Ectodermal cell (in vitro differentiated cells): Measurements from ENCODE around the gene CLEC16A.

ENCODE experiments used
- H3K27ac ChIP-seq: 2 replicates; pipeline ENCODE4 v1.7.0; 2013; ENCODE audit warnings: mild to moderate bottlenecking, low read depth, low read length; ENCODE audit not compliant: insufficient read depth, poor library complexity, severe bottlenecking
- H3K27me3 ChIP-seq: 2 replicates; pipeline ENCODE4 v1.7.0; 2013; ENCODE audit warnings: mild to moderate bottlenecking, low read length; ENCODE audit not compliant: insufficient read depth, control insufficient read depth, poor library complexity, severe bottlenecking
- H3K36me3 ChIP-seq: one replicate; pipeline ENCODE4 v1.7.0; 2013; ENCODE audit warnings: low read length; ENCODE audit not compliant: control insufficient read depth, insufficient read depth
- H3K4me1 ChIP-seq: one replicate; pipeline ENCODE4 v1.7.0; 2013; ENCODE audit warnings: low read length; ENCODE audit not compliant: control insufficient read depth, insufficient read depth
- H3K4me3 ChIP-seq: 2 replicates; pipeline ENCODE4 v1.7.0; 2013; ENCODE audit warnings: low read depth, low read length, control low read depth; ENCODE audit not compliant: insufficient read depth
- H3K9me3 ChIP-seq: 2 replicates; pipeline ENCODE4 v1.7.0; 2013; ENCODE audit warnings: mild to moderate bottlenecking, low read length, moderate library complexity; ENCODE audit not compliant: control insufficient read depth
- WGBS, 2 experiments: methylation state at CpG; one replicate each; pipeline ENCODE4 v1.1.7; 2013; ENCODE audit warnings: missing lambda C conversion rate in 2 of 2; 5-methylcytosine and 5-hydroxymethylcytosine counted together

The CLEC16A gene

DNA sequence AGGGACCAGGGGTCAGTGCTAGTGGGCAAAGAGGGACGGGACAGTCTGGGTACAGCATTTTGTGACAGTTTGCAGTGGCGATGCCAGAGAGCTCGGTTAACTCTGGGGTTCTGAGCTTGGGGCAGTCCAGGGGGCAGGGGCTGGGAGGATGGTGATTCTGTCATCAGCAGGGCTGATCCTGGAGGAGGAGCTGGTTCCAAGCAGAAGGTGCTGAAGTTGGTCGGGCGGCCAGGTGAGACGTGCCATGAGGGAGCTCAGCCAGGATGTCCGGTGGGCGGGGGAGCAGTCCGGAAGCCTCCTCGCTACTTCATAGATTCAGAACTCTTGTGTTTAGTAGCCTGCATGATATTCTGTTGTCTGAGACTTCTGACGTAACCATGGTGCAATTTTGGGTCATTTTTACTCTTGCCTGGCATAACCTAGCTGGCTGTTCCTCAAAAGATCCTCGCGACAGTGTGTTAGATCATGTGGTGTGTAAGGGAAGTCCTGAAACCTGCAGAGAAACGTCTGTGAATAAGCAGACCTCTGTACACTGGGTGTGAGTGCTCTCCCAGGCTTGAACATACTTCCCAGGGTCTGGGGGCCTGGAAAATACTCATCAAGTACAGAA is 122.0 kb downstream of the CLEC16A start:
- Histone ChIP-seq H3K36me3 (no peaks in the 10 kb centered on the region), H3K4me3 (no peak overlapping the region), H3K9me3 (no peaks in the 10 kb centered on the region), H3K27me3 (no peaks in the 10 kb centered on the region), H3K27ac (no peak overlapping the region), H3K4me1 (peaks cover 7% of the 10 kb centered on the region)
- WGBS, 2 experiments: 92 to 95% methylated on average over 14 of the region's 14 CpGs

DNA sequence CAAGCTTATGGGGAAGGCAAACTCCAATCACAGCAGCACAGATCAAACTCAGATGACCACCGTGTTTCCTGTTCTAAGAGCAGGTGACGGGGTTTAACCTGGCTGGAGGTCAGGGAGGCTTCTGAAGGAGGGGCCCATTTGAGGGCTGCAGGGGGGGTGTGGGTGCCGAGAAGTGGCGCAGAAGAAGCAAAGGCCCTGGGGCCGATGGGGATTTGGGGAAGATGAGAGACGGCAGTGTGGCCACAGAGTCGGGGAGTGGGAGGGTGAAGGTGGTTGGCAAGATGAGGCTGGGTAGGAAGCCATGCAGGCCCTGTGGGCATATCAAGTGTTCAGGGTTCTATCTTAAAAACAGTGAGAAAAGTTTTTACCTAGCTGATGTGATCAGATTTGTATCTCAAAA is 122.9 kb downstream of the CLEC16A start:
- no peaks in the 10 kb centered on the region for H3K9me3 ChIP-seq
- WGBS, 2 experiments: 94% methylated on average over 7 of the region's 7 CpGs
- no peaks in the 10 kb centered on the region for H3K36me3 ChIP-seq
- H3K4me1 ChIP-seq: peaks cover 7% of the 10 kb centered on the region
- H3K27me3 ChIP-seq: no peaks in the 10 kb centered on the region
- H3K27ac ChIP-seq: no peak overlapping the region
- H3K4me3 ChIP-seq: no peak overlapping the region

DNA sequence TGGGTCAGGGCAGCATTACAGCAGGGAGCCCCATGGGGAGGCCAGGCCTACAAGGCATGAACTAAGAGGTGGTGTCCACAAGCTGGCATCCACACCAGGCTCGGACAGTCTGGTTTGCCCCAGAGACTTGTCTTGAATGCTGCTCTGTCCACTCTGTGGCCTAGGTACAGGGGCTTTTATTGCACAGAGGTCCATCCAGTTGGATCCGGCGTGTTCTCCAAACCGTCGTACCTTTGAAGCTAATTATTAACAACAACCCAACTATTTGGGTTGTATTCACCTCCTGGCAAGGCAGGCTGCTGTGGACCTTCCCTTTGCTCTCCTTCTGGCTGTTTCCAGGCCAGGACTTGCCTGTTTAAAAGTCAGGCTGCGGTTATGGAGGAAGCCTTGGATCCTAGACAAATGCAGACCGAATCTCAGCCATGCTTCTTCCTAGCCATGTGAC is 123.4 kb downstream of the CLEC16A start:
- Histone ChIP-seq H3K27me3 (no peaks in the 10 kb centered on the region), H3K9me3 (no peaks in the 10 kb centered on the region), H3K4me3 (no peak overlapping the region), H3K27ac (no peak overlapping the region), H3K36me3 (no peaks in the 10 kb centered on the region), H3K4me1 (peaks cover 4% of the 10 kb centered on the region)
- WGBS, 2 experiments: 94 to 96% methylated on average over 7 of the region's 7 CpGs

DNA sequence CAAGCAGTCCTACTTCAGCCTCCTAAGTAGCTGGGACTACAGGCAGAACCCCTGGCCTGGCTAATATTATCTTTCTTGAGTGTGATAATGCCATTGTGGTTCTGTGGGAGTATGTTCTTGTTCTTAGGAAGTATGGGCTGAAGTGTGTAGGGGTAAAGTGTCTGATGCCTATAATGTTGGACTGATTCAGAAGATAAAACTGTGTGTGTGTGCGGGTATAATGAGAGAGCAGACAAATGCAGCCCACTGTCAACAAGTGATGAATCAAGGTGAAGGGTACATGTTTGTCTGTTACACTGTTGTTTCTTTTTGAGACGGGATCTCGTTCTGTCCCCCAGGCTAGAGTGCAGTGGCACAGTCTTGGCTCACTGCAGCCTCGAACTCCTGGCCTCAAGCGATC is 127.5 kb downstream of the CLEC16A start:
- 92 to 95% methylated on average over 5 of the region's 5 CpGs for WGBS, 2 experiments
- no peaks in the 10 kb centered on the region for H3K36me3 ChIP-seq
- H3K4me1 ChIP-seq: no peaks in the 10 kb centered on the region
- H3K27ac ChIP-seq: no peak overlapping the region
- H3K4me3 ChIP-seq: no peak overlapping the region
- H3K27me3 ChIP-seq: no peaks in the 10 kb centered on the region
- no peaks in the 10 kb centered on the region for H3K9me3 ChIP-seq

DNA sequence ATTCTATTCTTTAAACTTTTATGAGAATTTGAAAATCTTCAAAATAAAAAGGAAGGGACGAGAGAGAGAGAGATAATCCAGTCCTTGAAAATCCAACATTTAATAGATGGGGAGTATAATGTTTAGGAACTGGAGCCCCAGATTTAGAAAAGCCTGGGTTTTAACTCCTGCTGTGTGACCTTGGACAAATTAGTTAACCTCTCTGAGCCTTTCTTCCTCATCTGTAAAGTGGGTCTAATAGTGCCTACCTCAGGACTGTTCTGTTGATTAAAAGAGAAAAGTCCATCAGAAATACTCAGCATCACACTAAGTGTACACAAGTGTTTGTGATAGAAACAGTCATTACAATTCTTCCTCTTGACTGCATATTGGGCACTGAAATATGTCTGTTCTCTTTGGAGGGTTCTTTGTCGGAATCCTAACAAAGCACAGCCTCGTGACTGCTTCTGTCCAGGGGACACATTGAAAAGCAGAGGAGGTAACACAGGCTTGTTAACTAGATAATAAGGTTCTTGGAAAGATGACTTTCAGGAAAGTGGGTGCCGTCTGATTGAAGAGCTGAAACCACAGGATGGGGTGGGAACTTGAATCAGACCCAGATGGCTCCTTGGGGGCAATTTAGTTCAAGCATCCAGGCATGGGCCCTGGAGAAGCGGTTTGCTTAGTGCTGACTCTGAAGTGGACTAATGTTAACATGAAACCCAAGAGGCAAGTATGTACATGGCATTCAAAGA is 128.2 kb downstream of the CLEC16A start:
- H3K4me3 ChIP-seq: no peak overlapping the region
- no peaks in the 10 kb centered on the region for H3K9me3 ChIP-seq
- no peak overlapping the region for H3K27ac ChIP-seq
- no peaks in the 10 kb centered on the region for H3K36me3 ChIP-seq
- no peaks in the 10 kb centered on the region for H3K27me3 ChIP-seq
- H3K4me1 ChIP-seq: no peaks in the 10 kb centered on the region
- WGBS, 2 experiments: 89 to 95% methylated on average over 5 of the region's 5 CpGs

DNA sequence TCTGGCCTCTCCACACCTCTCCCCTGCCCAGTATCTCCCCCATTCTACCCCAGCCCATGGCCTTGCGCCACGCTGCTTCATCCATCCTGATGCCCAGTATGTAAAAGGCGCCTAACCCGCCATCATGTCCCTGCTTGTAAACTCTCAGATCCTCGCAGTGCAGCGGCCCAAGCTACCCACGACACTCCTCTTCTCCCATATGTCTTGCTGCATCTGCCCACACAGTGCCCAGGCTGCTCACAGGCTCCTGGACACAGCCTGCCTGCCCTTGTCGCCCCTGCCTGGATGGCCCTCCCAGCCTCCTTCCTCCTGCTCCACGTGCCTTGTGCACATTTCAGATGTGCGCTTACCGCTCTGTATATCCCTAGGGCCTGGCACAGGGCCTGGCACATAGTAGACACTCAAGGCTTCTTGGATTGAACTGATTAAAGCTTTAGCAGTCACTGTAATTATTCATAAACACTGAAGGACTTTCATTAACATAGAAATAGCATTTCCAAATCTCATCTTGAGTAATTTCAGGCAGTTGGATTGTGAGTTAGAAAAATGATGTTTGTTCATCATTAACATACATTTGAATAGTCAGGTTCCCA is 129.1 kb downstream of the CLEC16A start:
- H3K4me3 ChIP-seq: no peak overlapping the region
- no peaks in the 10 kb centered on the region for H3K4me1 ChIP-seq
- H3K27ac ChIP-seq: no peak overlapping the region
- H3K36me3 ChIP-seq: no peaks in the 10 kb centered on the region
- H3K27me3 ChIP-seq: no peaks in the 10 kb centered on the region
- WGBS, 2 experiments: 93 to 94% methylated on average over 11 of the region's 11 CpGs
- no peaks in the 10 kb centered on the region for H3K9me3 ChIP-seq

DNA sequence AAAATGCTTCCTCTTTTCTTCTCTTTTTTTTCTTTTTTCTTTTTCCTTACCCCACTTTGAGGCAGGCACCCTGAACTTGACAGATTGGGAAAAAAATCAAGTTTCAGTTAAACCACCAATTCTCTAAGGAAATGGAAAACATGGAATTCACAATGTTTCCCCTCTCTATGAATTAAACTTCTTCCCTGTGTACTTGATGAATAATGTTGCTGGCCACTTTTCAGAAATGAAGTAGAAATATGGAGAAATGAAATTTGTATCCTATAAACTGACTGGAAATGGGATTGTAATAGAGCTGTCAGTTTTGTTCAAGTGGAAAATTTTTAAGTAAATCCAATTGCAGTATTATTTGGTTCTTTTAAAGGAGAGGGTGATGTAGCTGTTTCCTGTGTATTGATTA is 129.8 kb downstream of the CLEC16A start:
- Histone ChIP-seq H3K36me3 (no peaks in the 10 kb centered on the region), H3K4me1 (no peaks in the 10 kb centered on the region), H3K4me3 (no peak overlapping the region), H3K9me3 (no peaks in the 10 kb centered on the region), H3K27ac (no peak overlapping the region), H3K27me3 (no peaks in the 10 kb centered on the region)

DNA sequence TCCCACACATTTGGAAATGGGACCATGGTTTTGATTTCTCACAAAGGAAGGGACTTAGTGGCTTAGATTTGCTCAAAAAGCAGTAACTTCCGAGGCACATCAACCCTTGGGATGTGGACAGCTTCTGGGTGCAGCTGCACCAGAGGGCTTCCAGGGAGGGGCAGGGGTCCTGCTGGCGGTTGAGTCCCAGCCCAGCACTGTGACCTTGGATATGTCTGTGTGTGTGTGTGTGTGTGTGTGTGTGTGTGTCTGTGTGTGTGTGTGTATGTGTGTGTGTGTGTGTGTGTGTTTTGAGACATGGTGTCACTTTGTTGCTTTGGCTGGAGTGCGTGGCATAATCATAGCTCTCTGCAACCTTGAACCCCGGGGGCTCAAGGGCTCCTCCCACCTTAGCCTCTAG is 130.8 kb downstream of the CLEC16A start:
- H3K36me3 ChIP-seq: no peaks in the 10 kb centered on the region
- H3K9me3 ChIP-seq: no peaks in the 10 kb centered on the region
- peaks cover 2% of the 10 kb centered on the region for H3K4me1 ChIP-seq
- H3K27ac ChIP-seq: no peak overlapping the region
- WGBS, 2 experiments: 92 to 97% methylated on average over 4 of the region's 4 CpGs
- no peak overlapping the region for H3K4me3 ChIP-seq
- no peaks in the 10 kb centered on the region for H3K27me3 ChIP-seq

DNA sequence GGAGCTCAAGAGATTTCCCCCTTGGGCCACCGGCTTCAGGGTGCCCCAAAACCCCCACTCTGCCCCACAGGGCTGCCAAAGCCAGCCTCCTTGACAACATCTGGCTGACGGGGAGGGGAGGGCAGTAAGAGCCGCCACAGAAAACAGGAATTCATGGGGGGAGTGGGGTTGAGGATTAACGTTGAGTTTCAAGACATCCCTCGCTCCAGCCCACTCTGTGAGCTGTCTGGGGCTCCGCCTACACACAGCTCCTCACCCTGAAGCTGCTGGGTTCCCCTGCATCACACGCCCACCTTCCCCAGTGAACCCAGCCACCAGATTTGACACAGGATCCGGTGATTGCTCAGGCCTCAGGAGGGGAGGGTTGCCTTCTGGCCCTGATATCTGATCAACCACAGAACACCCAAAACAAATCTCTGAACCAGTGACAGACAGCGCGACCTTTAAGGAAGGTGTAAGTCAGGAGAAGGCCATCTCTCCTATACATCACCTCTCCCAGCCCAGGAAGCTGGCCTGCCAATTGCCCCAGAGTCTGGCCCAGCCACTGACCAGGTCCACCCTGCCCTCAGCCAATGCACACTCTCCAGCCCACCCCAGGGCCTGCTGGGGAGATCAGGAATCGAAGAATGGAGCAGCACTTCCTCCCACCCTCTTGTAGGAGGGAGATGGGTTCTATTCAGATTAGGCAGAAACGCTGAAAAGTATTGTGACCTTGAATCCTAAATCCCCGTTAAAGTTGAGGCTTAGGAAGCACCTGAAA is 132.1 kb downstream of the CLEC16A start:
- Histone ChIP-seq H3K27me3 (no peaks in the 10 kb centered on the region), H3K4me3 (no peak overlapping the region), H3K27ac (no peak overlapping the region), H3K9me3 (no peaks in the 10 kb centered on the region), H3K36me3 (no peaks in the 10 kb centered on the region), H3K4me1 (peaks cover 2% of the 10 kb centered on the region)
- 85 to 87% methylated on average over 13 of the region's 13 CpGs for WGBS, 2 experiments

DNA sequence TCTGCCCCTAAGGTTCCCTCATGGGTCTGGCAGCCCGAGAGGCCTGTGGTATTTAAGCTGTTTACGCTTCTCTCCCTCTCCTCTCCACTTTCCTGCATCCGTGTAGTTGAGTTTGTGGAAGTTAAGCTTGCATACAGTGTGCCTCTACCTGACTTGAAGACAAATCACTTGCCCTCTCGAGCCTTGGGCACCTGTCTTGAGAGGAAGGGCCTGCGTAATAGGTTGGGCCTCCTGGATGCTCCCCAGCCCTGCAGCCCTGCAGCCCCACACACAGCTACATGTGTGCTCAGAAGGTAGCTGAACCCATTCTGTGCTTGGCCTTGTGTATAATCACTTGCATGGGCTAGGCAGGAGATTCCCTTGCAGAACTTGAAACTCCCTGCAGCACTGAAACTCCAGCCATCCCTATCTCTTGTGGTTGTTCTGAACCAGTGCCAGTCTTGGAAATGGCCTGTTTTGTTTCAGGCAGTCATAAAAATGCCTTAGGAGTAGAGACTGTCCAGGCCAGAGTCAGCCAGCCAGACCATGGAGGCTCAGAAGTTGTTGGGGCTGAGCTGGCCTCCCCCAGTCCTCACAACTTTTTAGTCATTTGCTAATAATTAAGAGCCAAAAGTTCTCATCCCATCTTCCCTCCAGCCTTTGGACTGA is 134.6 kb downstream of the CLEC16A start:
- peaks cover 2% of the 10 kb centered on the region for H3K4me1 ChIP-seq
- WGBS, 2 experiments: 93 to 97% methylated on average over 5 of the region's 5 CpGs
- no peaks in the 10 kb centered on the region for H3K9me3 ChIP-seq
- H3K27me3 ChIP-seq: no peaks in the 10 kb centered on the region
- H3K36me3 ChIP-seq: no peaks in the 10 kb centered on the region
- H3K27ac ChIP-seq: no peak overlapping the region
- H3K4me3 ChIP-seq: no peak overlapping the region
